HEK293 (cell line): ENCODE data around the gene GAST.

Experiments
- CTCF ChIA-PET: fragments of 350-600 bp; formaldehyde crosslinking; extraction: SDS; loops from one replicate; lab custom pipeline; 2021; ENCODE audit warnings: antibody characterized with exemption; lab: Yijun Ruan, JAX
- POLR2A ChIA-PET: fragments of 300-600 bp; formaldehyde crosslinking; extraction: SDS; loops from one replicate; lab custom pipeline; 2020; ENCODE audit warnings: antibody characterized with exemption, inconsistent platforms; lab: Yijun Ruan, JAX
- H3K27ac ChIP-seq: fragments of 200-500 bp; sonication (Bioruptor generic); 2 replicates; pipeline ENCODE4 v1.5.1; 2014; ENCODE audit warnings: low read depth, low read length, control low read depth, inconsistent platforms; ENCODE audit errors: extremely low read depth
- H3K36me3 ChIP-seq, 2 experiments: fragments of 200-500 bp in 1 of 2; sonication (Bioruptor generic) in 1 of 2; 1 replicate in 1 of 2; 2 replicates in 1 of 2; pipeline ENCODE4 v1.5.1; 2014 to 2017; ENCODE audit warnings: inconsistent platforms in 2 of 2, low read length in 2 of 2; ENCODE audit not compliant: control insufficient read depth in 2 of 2, insufficient read depth in 1 of 2
- H3K4me1 ChIP-seq: fragments of 200-500 bp; sonication (Bioruptor generic); 2 replicates; pipeline ENCODE4 v1.5.1; 2014; ENCODE audit warnings: mild to moderate bottlenecking, low read length, inconsistent platforms; ENCODE audit not compliant: control insufficient read depth, insufficient read depth
- H3K4me3 ChIP-seq: 2 replicates; pipeline ENCODE4 v1.5.1; 2011; ENCODE audit warnings: low read depth, mild to moderate bottlenecking, control low read depth, low read length, moderate library complexity
- H3K9me3 ChIP-seq: fragments of 200-500 bp; sonication (Bioruptor generic); 2 replicates; pipeline ENCODE4 v1.5.1; 2014; ENCODE audit warnings: low read depth, low read length, inconsistent platforms; ENCODE audit not compliant: control insufficient read depth, insufficient read depth
- OVOL3 ChIP-seq: fragments of 450-650 bp; formaldehyde crosslinking; IDR thresholded peaks from 2 replicates; pipeline ENCODE4 v1.5.1; 2016; ENCODE audit warnings: missing biosample characterization, missing genetic modification characterization
- PATZ1 ChIP-seq: fragments of 450-650 bp; formaldehyde crosslinking; IDR thresholded peaks from 2 replicates; pipeline ENCODE4 v1.5.1; 2016; ENCODE audit warnings: missing biosample characterization, missing genetic modification characterization
- SP7 ChIP-seq: fragments of 450-650 bp; formaldehyde crosslinking; IDR thresholded peaks from 2 replicates; pipeline ENCODE4 v1.5.1; 2016; ENCODE audit warnings: missing biosample characterization, missing genetic modification characterization
- TCF7L2 ChIP-seq: IDR thresholded peaks from 2 replicates; pipeline ENCODE4 v1.6.1; 2011; ENCODE audit warnings: low read depth, mild to moderate bottlenecking, inconsistent platforms, low read length, moderate library complexity, borderline replicate concordance
- TRIM28 ChIP-seq: IDR thresholded peaks from 2 replicates; pipeline ENCODE4 v1.6.1; 2011; ENCODE audit warnings: low read length, control low read depth, borderline replicate concordance
- ZBTB7A ChIP-seq: fragments of 450-650 bp; formaldehyde crosslinking; IDR thresholded peaks from 2 replicates; pipeline ENCODE4 v1.5.1; 2016; ENCODE audit warnings: low read depth, missing biosample characterization, missing genetic modification characterization
- ZFP37 ChIP-seq: fragments of 450-650 bp; formaldehyde crosslinking; IDR thresholded peaks from 2 replicates; pipeline ENCODE4 v1.5.1; 2016; ENCODE audit warnings: missing biosample characterization, missing genetic modification characterization
- ZNF221 ChIP-seq: fragments of 450-650 bp; formaldehyde crosslinking; IDR thresholded peaks from 2 replicates; pipeline ENCODE4 v1.5.1; 2017; ENCODE audit warnings: missing biosample characterization, missing genetic modification characterization, borderline replicate concordance
- ZNF571 ChIP-seq: fragments of 450-650 bp; formaldehyde crosslinking; IDR thresholded peaks from 2 replicates; pipeline ENCODE4 v1.5.0; 2017; ENCODE audit warnings: missing biosample characterization, missing genetic modification characterization
- ZNF76 ChIP-seq: fragments of 450-650 bp; formaldehyde crosslinking; IDR thresholded peaks from 2 replicates; pipeline ENCODE4; 2016; ENCODE audit warnings: low read depth, missing biosample characterization, missing genetic modification characterization, borderline replicate concordance
- ZNF776 ChIP-seq: fragments of 450-650 bp; formaldehyde crosslinking; IDR thresholded peaks from 2 replicates; pipeline ENCODE4 v1.5.0; 2017; ENCODE audit warnings: missing biosample characterization, missing genetic modification characterization, borderline replicate concordance
- TF ChIP-seq, protein P1 (sequence below): fragments of 450-650 bp; formaldehyde crosslinking; IDR thresholded peaks from 2 replicates; pipeline ENCODE4 v1.5.1; 2017; ENCODE audit warnings: missing biosample characterization, missing genetic modification characterization

Gene GAST

DNA sequence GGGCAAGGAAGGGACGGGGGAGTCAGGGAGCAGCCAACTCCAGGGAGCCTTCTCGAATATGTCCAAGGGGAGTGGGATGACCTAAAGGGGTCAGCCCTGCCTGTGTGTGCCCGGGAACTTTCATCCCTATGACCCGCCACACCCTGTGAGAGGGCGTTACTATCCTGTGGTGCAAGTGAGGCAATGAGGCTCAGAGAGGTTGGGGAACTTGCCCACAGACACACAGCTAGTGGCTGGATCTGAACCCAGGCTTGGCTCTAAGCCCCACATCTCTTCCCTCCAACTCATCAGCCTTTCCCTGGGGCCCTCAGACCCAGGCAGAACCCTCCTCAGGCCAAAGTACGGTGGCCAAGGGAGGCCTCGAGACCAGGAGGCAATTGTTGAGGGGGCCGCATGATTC is 51.2 kb downstream of the GAST start:
- H3K27ac ChIP-seq = no peak overlapping the region
- peaks cover 46 to 94% of the 10 kb centered on the region in 2 experiments for H3K36me3 ChIP-seq
- ChIA-PET POLR2A (interaction anchor here (0.5 to 2.3 kb wide), 2 partner anchors 23 to 170 kb away, joined by 6 to 13 read pairs; partner anchors contain the start of gene JUP), CTCF (no interaction called here)
- no peak overlapping the region for H3K4me3 ChIP-seq
- H3K4me1 ChIP-seq = no peaks in the 10 kb centered on the region
- no peaks in the 10 kb centered on the region for H3K9me3 ChIP-seq
- TF ChIP-seq ZNF221 (tag by site-specific recombination) = no peak
- TF ChIP-seq, protein P1, sequence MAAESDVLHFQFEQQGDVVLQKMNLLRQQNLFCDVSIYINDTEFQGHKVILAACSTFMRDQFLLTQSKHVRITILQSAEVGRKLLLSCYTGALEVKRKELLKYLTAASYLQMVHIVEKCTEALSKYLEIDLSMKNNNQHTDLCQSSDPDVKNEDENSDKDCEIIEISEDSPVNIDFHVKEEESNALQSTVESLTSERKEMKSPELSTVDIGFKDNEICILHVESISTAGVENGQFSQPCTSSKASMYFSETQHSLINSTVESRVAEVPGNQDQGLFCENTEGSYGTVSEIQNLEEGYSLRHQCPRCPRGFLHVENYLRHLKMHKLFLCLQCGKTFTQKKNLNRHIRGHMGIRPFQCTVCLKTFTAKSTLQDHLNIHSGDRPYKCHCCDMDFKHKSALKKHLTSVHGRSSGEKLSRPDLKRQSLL = no peak
- TF ChIP-seq PATZ1 (tag by site-specific recombination) = no peak
- no peak for TF ChIP-seq ZNF76 (tag by site-specific recombination)
- no peak for TF ChIP-seq TRIM28
- TF ChIP-seq OVOL3 = no peak
- no peak for TF ChIP-seq ZBTB7A (tag by site-specific recombination)
- no peak for TF ChIP-seq ZNF776
- TF ChIP-seq ZFP37 (tag by site-specific recombination) = no peak
- no peak for TF ChIP-seq SP7 (tag by site-specific recombination)
- TF ChIP-seq ZNF571 (tag by site-specific recombination) = no peak
- TF ChIP-seq TCF7L2 = no peak
